ENCODE data around the gene TAF9B.

The TAF9B gene

GRCh38 chrX:78124307-78124706, 15.1 kb downstream of the TAF9B start:
- no peak for DNase-seq (ENCODE audit: low read depth)
- H3K4me3 ChIP-seq (ENCODE audit: low read length) = no peak overlapping the region
- TF ChIP-seq CTCF (IDR thresholded peaks at IDR 0.05; ENCODE audit: insufficient read depth, low read depth, low read length, missing control alignments) = peak; percentile 19

- no peak overlapping the region for H3K4me3 ChIP-seq (ENCODE audit: low read length)
- no peak for TF ChIP-seq CTCF (IDR thresholded peaks at IDR 0.05; ENCODE audit: insufficient read depth, low read depth, low read length, missing control alignments)
- peak; percentile 68 for DNase-seq (ENCODE audit: low read depth)
Observed at GRCh38 chrX:78123190-78123589, 16.3 kb downstream of the TAF9B start.

DNA sequence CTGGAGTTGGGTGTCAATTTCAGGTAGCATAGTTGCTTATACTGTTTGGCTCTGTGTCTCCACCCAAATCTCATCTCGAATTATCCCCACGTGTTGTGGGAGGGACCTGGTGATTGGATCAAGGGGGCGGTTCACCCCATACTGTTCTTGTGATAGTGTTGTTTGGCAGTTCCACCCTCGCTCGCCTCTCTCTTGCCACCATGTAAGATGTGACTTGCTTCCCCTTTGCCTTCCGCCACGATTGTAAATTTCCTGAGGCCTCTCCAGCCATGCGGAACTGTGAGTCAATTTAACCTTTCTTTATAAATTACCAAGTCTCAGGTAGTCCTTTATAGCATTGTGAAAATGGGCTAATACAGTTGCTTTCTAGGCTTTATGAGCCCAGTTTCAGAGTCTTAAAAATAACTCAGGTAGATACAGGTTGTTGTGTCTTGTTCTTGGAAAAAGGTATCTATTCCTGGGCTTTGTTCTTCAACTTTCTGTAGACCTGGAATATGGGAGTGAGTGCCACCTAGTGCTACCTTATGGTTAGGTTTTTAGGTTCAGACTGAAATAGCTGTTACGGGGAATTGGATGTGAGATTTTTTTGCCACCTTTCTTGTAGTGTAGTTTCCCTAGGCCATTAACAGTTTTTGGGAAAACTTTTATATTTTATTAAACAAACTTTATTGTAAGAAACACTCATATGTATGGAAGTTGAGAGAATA, 19.8 kb downstream of the TAF9B start:
- peak; percentile 31 for TF ChIP-seq CTCF (IDR thresholded peaks at IDR 0.05; ENCODE audit: insufficient read depth, low read depth, low read length, missing control alignments)
- no peak for DNase-seq (ENCODE audit: low read depth)
- no peak overlapping the region for H3K4me3 ChIP-seq (ENCODE audit: low read length)

GRCh38 chrX:78118628-78119027, 20.8 kb downstream of the TAF9B start:
- TF ChIP-seq CTCF (IDR thresholded peaks at IDR 0.05; ENCODE audit: insufficient read depth, low read depth, low read length, missing control alignments) = no peak
- no peak overlapping the region for H3K4me3 ChIP-seq (ENCODE audit: low read length)
- DNase-seq (ENCODE audit: low read depth) = no peak

DNA sequence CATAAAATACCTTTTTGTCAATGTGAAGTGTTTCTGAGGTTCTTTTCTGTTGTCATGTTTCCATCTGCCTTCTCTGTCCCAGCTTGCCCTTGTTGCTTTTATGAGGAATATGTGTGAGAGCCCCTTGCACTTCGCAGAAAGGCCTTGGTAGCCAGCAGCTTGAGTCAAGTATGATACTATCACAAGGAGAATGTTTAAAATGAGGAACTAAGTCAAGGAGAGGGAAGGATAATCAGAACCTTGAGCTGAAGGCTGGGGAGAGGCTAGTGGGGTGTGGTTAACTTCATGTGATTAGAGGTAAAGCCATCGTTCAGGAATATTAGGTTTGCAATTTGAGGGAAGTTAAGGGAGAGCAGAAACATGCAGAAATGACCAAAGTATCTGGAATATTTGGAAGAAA, 22.7 kb downstream of the TAF9B start:
- TF ChIP-seq CTCF (IDR thresholded peaks at IDR 0.05; ENCODE audit: insufficient read depth, low read depth, low read length, missing control alignments) = no peak
- H3K4me3 ChIP-seq (ENCODE audit: low read length) = no peak overlapping the region
- no peak for DNase-seq (ENCODE audit: low read depth)

- no peak overlapping the region for H3K4me3 ChIP-seq (ENCODE audit: low read length)
- no peak for DNase-seq (ENCODE audit: low read depth)
- TF ChIP-seq CTCF (IDR thresholded peaks at IDR 0.05; ENCODE audit: insufficient read depth, low read depth, low read length, missing control alignments) = no peak
Observed at GRCh38 chrX:78116365-78116764, 23.1 kb downstream of the TAF9B start.

Data from epithelial cell of esophagus (primary cell).